ENCODE measurements around the gene KCNJ1.
A peak's percentile ranks its signal among the peaks of the same experiment; 100 is the strongest.

DNA sequence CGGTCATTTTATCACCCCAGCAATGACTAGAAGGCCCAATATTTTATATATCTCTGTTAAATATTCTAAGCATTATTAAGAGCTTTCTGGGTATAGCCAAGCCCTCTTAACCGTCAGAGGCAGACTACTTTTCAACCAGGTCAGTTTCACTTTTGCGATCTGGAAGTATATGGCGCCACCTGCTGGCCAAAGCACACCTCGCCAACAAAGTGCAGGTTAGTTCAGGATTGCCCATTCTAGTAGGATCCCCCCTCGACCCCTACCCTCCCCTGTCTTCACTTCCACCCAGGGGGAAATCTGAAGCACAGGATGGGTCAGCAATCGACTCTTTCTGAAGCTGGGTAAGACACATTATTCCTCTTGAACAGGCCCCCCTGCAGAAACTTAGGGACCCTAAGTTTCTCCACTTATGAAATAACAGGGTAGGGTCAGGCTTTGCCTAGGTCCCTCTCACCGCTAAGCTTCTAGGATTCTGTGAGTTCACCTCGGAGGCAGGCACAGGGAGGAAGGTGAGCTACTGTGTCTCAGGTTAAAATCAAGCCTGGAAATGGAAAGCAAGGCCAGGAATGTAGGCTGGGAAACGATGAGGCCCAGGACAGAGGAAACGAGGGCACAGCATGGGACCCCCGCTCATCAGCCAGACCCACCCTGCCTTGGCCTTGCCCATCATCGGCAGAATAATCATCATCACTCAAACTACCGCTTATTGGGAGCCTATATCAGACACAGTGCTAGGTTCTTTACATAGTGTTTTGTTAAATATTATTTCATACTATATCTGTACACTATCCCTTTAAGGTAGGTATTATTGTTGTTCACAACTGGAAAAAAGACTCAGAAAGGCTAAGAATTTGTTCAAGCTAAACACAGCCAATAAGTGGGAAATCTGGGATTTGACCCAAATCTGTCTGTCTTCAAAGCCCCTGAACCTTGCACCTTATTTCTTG, 35.6 kb downstream of the KCNJ1 start:
- TF ChIP-seq, protein P1, sequence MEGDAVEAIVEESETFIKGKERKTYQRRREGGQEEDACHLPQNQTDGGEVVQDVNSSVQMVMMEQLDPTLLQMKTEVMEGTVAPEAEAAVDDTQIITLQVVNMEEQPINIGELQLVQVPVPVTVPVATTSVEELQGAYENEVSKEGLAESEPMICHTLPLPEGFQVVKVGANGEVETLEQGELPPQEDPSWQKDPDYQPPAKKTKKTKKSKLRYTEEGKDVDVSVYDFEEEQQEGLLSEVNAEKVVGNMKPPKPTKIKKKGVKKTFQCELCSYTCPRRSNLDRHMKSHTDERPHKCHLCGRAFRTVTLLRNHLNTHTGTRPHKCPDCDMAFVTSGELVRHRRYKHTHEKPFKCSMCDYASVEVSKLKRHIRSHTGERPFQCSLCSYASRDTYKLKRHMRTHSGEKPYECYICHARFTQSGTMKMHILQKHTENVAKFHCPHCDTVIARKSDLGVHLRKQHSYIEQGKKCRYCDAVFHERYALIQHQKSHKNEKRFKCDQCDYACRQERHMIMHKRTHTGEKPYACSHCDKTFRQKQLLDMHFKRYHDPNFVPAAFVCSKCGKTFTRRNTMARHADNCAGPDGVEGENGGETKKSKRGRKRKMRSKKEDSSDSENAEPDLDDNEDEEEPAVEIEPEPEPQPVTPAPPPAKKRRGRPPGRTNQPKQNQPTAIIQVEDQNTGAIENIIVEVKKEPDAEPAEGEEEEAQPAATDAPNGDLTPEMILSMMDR (IDR thresholded peaks at IDR 0.05): peak; percentile 60 to 92 (median 80)
- TF ChIP-seq POLR2A (IDR thresholded peaks at IDR 0.05): no peak
